RWPE1 (cell line): Measurements from ENCODE around the gene TGIF1.

Source experiments
- CTCF ChIA-PET: fragments of 350-600 bp; sonication (Branson Sonifier 250); formaldehyde crosslinking; extraction: SDS; loops from one replicate; lab custom pipeline; 2021; lab: Yijun Ruan, JAX
- POLR2A ChIA-PET: fragments of 400-600 bp; formaldehyde crosslinking; extraction: SDS; loops from one replicate; lab custom pipeline; 2020; ENCODE audit warnings: antibody characterized with exemption; ENCODE audit not compliant: low non-redundant PET; lab: Yijun Ruan, JAX
- DNase-seq: peaks from one replicate; pipeline ENCODE4 v3.0.0; 2012; ENCODE audit warnings: low spot score
- H3K27ac ChIP-seq: fragments of 450-650 bp; 2 replicates; pipeline ENCODE4 v1.5.1; 2017
- CTCF ChIP-seq: fragments of 450-650 bp; conservative IDR thresholded peaks from 2 replicates; pipeline ENCODE4 v1.5.1; 2017; ENCODE audit warnings: low read depth, mild to moderate bottlenecking

The TGIF1 gene

GRCh38 chr18:3493501-3494244 lies 43.7 kb downstream of the TGIF1 start:
- CTCF ChIA-PET, result no interaction called here

GRCh38 chr18:3494245-3494526 lies 44.2 kb downstream of the TGIF1 start:
- POLR2A ChIA-PET, result no interaction called here
- no peak for DNase-seq
- TF ChIP-seq CTCF, result no peak
- CTCF ChIA-PET, result no interaction called here
- no peak overlapping the region for H3K27ac ChIP-seq

More at GRCh38 chr18:3493501-3494244, 43.7 kb downstream of the TGIF1 start:
- no peak overlapping the region for H3K27ac ChIP-seq
- no peak for TF ChIP-seq CTCF
- DNase-seq, result no peak
- POLR2A ChIA-PET, result no interaction called here

GRCh38 chr18:3494569-3494968 lies 44.6 kb downstream of the TGIF1 start:
- TF ChIP-seq CTCF, result no peak
- CTCF ChIA-PET, result interaction anchor here (0.6 kb wide), 1 partner anchor 13 kb away, joined by 3 read pairs; no protein-coding TSS in a partner anchor
- H3K27ac ChIP-seq, result no peak overlapping the region
- POLR2A ChIA-PET, result interaction anchor here (0.6 kb wide), 1 partner anchor 460 kb away, joined by 5 read pairs; no protein-coding TSS in a partner anchor
- DNase-seq, result no peak

- POLR2A ChIA-PET, result no interaction called here
- DNase-seq, result no peak
- no peak overlapping the region for H3K27ac ChIP-seq
These were observed 45.9 kb downstream of the TGIF1 start for GRCh38 chr18:3495691-3496430.

GRCh38 chr18:3498698-3499471 lies 48.9 kb downstream of the TGIF1 start:
- POLR2A ChIA-PET, result no interaction called here
- TF ChIP-seq CTCF, result no peak
- no peak overlapping the region for H3K27ac ChIP-seq
- peak; percentile 32 for DNase-seq
- CTCF ChIA-PET, result interaction anchor here (0.6 to 0.8 kb wide), 2 partner anchors 9 to 99 kb away, joined by 3 read pairs; no protein-coding TSS in a partner anchor

More at GRCh38 chr18:3495691-3496430, 45.9 kb downstream of the TGIF1 start:
- no peak for TF ChIP-seq CTCF
- CTCF ChIA-PET, result interaction anchor here (0.9 kb wide), 1 partner anchor 93 kb away, joined by 4 read pairs; no protein-coding TSS in a partner anchor

- CTCF ChIA-PET, result interaction anchor here (0.6 kb wide), 1 partner anchor 40 kb away, joined by 3 read pairs; no protein-coding TSS in a partner anchor
- H3K27ac ChIP-seq, result no peak overlapping the region
- POLR2A ChIA-PET, result no interaction called here
- TF ChIP-seq CTCF, result no peak
- DNase-seq, result no peak
These were observed 49.5 kb downstream of the TGIF1 start for GRCh38 chr18:3499501-3499900.
